Memory B cell (primary cell): Measurements from ENCODE around the gene PYCARD.
"Not testable (repeated sequence)": the region's sequence is repeated elsewhere in the genome, so short reads cannot be mapped to it uniquely, and the experiment has no call there.

ENCODE experiments used
- ATAC-seq: fragments of 150-1000 bp; cut with Tn5 transposase; 2 replicates; pipeline ENCODE4 v1.10.0; 2021; ENCODE audit warnings: low read depth, mild to moderate bottlenecking, moderate library complexity
- DNase-seq, 2 donors: peaks; one replicate each; pipeline ENCODE4 v3.0.0; 2022; ENCODE audit warnings: low spot score in 2 of 2
- H3K27ac Mint-ChIP-seq: one replicate; pipeline ENCODE4 v1.8.0; 2022; ENCODE audit warnings: mild to moderate bottlenecking, moderate library complexity, mixed read lengths
- H3K27me3 Mint-ChIP-seq: one replicate; pipeline ENCODE4 v1.8.0; 2022; ENCODE audit warnings: mixed read lengths
- H3K36me3 Mint-ChIP-seq: one replicate; pipeline ENCODE4 v1.8.0; 2022; ENCODE audit warnings: mild to moderate bottlenecking, mixed read lengths
- H3K4me1 Mint-ChIP-seq: one replicate; pipeline ENCODE4 v1.8.0; 2022; ENCODE audit warnings: mixed read lengths
- H3K4me3 Mint-ChIP-seq: one replicate; pipeline ENCODE4 v1.8.0; 2022; ENCODE audit warnings: mild to moderate bottlenecking, moderate library complexity, mixed read lengths
- H3K9me3 Mint-ChIP-seq: one replicate; pipeline ENCODE4 v1.8.0; 2022; ENCODE audit warnings: mixed read lengths

PYCARD gene

GRCh38 chr16:31179219-31179746 is 23.3 kb downstream of the PYCARD start:
- ATAC-seq, result no peak
- no peaks in the 10 kb centered on the region for H3K9me3 Mint-ChIP-seq
- H3K4me1 Mint-ChIP-seq, result peaks cover 34% of the 10 kb centered on the region
- peak overlapping the region; percentile 99 for H3K27ac Mint-ChIP-seq
- H3K36me3 Mint-ChIP-seq, result peaks cover 15% of the 10 kb centered on the region
- H3K27me3 Mint-ChIP-seq, result no peaks in the 10 kb centered on the region
- peak in 1 of 2 donors; percentile 15 for DNase-seq
- H3K4me3 Mint-ChIP-seq, result peak overlapping the region; percentile 95

- no peaks in the 10 kb centered on the region for H3K36me3 Mint-ChIP-seq
- DNase-seq (no peak), ATAC-seq (no peak)
- H3K27ac Mint-ChIP-seq, result peak overlapping the region; percentile 10
- no peaks in the 10 kb centered on the region for H3K9me3 Mint-ChIP-seq
- H3K4me1 Mint-ChIP-seq, result peaks cover 20% of the 10 kb centered on the region
- peak overlapping the region; percentile 67 for H3K4me3 Mint-ChIP-seq
- H3K27me3 Mint-ChIP-seq, result no peaks in the 10 kb centered on the region
Observed at GRCh38 chr16:31177136-31177535, 25.4 kb downstream of the PYCARD start.

GRCh38 chr16:31170048-31170447 is 32.5 kb downstream of the PYCARD start:
- not testable (repeated sequence) for H3K4me3 Mint-ChIP-seq, H3K36me3 Mint-ChIP-seq, DNase-seq, H3K27ac Mint-ChIP-seq, H3K27me3 Mint-ChIP-seq, H3K4me1 Mint-ChIP-seq, ATAC-seq, H3K9me3 Mint-ChIP-seq

- Mint-ChIP-seq H3K27me3 (no peaks in the 10 kb centered on the region), H3K4me3 (no peak overlapping the region), H3K4me1 (no peaks in the 10 kb centered on the region), H3K9me3 (no peaks in the 10 kb centered on the region), H3K36me3 (no peaks in the 10 kb centered on the region), H3K27ac (no peak overlapping the region)
- DNase-seq (no peak), ATAC-seq (no peak)
Observed at GRCh38 chr16:31168848-31169247, 33.7 kb downstream of the PYCARD start.

GRCh38 chr16:31167315-31167714 is 35.2 kb downstream of the PYCARD start:
- H3K9me3 Mint-ChIP-seq, result no peaks in the 10 kb centered on the region
- no peak overlapping the region for H3K4me3 Mint-ChIP-seq
- H3K36me3 Mint-ChIP-seq, result no peaks in the 10 kb centered on the region
- ATAC-seq (no peak), DNase-seq (no peak)
- no peaks in the 10 kb centered on the region for H3K27me3 Mint-ChIP-seq
- no peaks in the 10 kb centered on the region for H3K4me1 Mint-ChIP-seq
- no peak overlapping the region for H3K27ac Mint-ChIP-seq

DNA sequence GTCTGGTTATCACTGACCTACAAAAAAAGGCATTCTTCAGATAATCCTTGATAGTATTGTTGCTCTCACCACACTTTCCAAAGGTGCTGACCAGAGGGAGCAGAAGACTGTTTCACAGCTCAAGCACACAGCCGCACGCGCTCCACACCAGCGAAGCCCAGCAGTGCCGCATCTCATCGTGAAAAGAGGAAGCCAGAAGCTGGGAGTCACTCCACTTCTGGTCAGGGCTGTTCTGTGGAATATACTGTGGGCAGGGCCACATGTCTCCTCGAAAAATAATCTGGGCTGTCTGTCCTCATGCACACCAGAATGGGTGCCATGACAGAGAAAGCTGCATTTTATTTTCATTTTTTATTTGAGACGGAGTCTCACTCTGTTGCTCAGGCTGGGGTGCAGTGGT is 45.4 kb downstream of the PYCARD start:
- Mint-ChIP-seq H3K27ac (no peak overlapping the region), H3K27me3 (peaks cover 2% of the 10 kb centered on the region), H3K4me3 (peak overlapping the region; percentile 34), H3K9me3 (no peaks in the 10 kb centered on the region), H3K36me3 (no peaks in the 10 kb centered on the region), H3K4me1 (peaks cover 8% of the 10 kb centered on the region)
- DNase-seq (no peak), ATAC-seq (peak; percentile 60)
